C4-2B (cell line): Measurements from ENCODE around the gene USP15.

Experiments
- H3K27ac ChIP-seq: fragments of 450-650 bp; 2 replicates; pipeline ENCODE4 v1.5.1; 2017
- CTCF ChIP-seq: fragments of 450-650 bp; conservative IDR thresholded peaks from 2 replicates; pipeline ENCODE4 v1.5.1; 2017; ENCODE audit warnings: mild to moderate bottlenecking
- ZFX ChIP-seq: fragments of 450-650 bp; IDR thresholded peaks from 2 replicates; pipeline ENCODE4 v1.6.1; 2017

Gene USP15

GRCh38 chr12:62248873-62249272, 11.3 kb upstream of the USP15 start:
- H3K27ac ChIP-seq: no peak overlapping the region
- TF ChIP-seq ZFX: no peak
- TF ChIP-seq CTCF: no peak

DNA sequence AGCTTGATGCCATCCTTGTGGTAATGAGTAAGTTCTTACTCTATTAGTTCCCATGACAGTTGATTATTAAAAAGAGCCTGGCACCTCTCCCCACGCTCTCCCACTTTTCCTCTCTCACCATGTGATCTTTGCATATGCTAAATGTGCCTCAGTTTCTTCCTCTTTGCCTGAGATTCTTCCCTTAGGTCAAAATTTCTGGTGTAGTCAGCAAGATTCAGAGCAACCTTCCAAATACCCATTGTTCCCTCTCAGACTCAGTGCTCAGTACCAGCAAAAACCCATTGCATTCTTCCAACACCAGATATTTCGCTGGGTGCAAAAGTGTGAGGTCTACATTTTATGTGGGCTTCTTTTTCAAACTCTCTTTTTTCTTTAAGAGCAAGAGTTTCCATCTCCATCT, 10.8 kb upstream of the USP15 start:
- H3K27ac ChIP-seq: no peak overlapping the region
- TF ChIP-seq CTCF (no peak), ZFX (no peak)

GRCh38 chr12:62250671-62251608, 9.3 kb upstream of the USP15 start:
- no peak overlapping the region for H3K27ac ChIP-seq
- no peak for TF ChIP-seq ZFX
- TF ChIP-seq CTCF: no peak

GRCh38 chr12:62251609-62251958, 8.6 kb upstream of the USP15 start:
- H3K27ac ChIP-seq: no peak overlapping the region
- TF ChIP-seq CTCF: no peak
- no peak for TF ChIP-seq ZFX

DNA sequence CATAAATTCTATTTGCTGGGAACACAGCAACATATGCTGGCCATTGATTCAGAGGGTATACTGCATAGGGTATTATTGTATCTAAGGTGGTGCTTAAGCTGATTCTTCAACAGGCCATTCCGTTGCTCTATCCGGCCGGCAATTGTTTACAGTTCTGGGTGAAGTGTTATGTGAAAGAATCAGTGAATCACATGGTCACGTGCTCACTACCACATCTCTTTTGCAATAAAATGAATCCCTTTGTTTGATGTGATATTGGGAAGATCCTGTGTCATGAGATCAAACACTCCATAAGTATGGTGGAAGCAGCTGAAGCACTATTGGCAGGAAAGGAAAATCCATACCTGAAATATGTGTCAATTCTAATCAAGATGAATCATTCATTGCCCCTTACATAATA, 7.6 kb upstream of the USP15 start:
- TF ChIP-seq ZFX: no peak
- no peak for TF ChIP-seq CTCF

DNA sequence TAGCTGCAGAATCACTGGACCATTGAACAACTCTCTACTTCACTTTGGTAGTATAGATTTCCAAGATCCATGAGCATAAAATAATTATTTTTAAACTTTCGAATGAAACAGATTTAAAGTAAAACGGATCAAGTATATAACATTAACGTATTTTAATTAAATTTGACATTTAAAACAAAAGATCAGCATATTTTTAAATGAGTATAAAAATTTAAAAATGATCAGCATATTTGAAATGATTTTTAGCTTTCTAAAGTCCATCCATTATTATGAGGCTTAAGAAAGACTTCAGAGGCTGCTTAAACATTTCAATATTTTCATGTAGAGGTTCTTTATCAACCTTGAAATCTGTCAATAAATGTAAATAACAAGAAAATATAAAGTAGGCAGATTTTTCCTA, 5.2 kb upstream of the USP15 start:
- H3K27ac ChIP-seq: no peak overlapping the region
- TF ChIP-seq ZFX: no peak
- TF ChIP-seq CTCF: no peak

More for the DNA sequence above, 7.6 kb upstream of the USP15 start:
- no peak overlapping the region for H3K27ac ChIP-seq

DNA sequence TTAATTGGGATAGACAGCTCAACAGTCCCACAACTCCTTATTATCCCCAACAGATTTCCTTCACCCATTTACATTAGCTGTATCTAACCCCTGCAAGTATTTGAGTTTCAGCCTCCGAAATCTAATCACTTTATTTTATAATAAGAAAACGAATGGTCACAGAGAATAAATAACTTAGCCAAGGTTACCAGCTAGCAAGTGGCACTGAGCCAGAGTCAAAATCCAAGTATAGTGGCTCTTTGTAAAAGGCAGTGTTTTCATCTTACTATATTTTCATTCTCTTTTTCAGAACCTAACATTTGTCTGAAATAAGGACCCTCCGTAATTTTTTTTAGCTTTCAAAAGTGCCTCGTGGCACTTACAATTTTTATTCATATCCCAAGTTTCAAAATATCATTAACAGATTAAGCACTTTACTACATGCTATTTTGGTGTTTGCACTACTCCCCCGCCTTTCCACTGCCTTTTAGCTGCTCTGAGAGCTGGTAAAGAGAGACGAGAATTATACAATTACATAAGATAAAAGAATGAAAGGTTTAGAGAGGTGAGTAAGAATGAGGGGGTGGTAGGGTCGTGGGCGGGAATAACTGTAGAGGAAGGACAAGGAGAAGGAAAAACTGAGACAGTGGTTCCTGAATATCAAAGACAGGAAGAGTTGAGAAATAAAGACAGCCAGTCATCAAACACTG, 3.7 kb upstream of the USP15 start:
- TF ChIP-seq ZFX: no peak
- TF ChIP-seq CTCF: no peak
- no peak overlapping the region for H3K27ac ChIP-seq
